RWPE1 (cell line): Measurements from ENCODE around the gene NKTR.
"Not testable (repeated sequence)": the region's sequence is repeated elsewhere in the genome, so short reads cannot be mapped to it uniquely, and the experiment has no call there.

ENCODE experiments used
- CTCF ChIA-PET: fragments of 350-600 bp; sonication (Branson Sonifier 250); formaldehyde crosslinking; extraction: SDS; loops from one replicate; lab custom pipeline; 2021; lab: Yijun Ruan, JAX
- POLR2A ChIA-PET: fragments of 400-600 bp; formaldehyde crosslinking; extraction: SDS; loops from one replicate; lab custom pipeline; 2020; ENCODE audit warnings: antibody characterized with exemption; ENCODE audit not compliant: low non-redundant PET; lab: Yijun Ruan, JAX
- DNase-seq: peaks from one replicate; pipeline ENCODE4 v3.0.0; 2012; ENCODE audit warnings: low spot score
- H3K27ac ChIP-seq: fragments of 450-650 bp; 2 replicates; pipeline ENCODE4 v1.5.1; 2017
- TF ChIP-seq, protein P1 (sequence below): fragments of 450-650 bp; conservative IDR thresholded peaks from 2 replicates; pipeline ENCODE4 v1.5.1; 2017; ENCODE audit warnings: low read depth, mild to moderate bottlenecking

Gene NKTR

DNA sequence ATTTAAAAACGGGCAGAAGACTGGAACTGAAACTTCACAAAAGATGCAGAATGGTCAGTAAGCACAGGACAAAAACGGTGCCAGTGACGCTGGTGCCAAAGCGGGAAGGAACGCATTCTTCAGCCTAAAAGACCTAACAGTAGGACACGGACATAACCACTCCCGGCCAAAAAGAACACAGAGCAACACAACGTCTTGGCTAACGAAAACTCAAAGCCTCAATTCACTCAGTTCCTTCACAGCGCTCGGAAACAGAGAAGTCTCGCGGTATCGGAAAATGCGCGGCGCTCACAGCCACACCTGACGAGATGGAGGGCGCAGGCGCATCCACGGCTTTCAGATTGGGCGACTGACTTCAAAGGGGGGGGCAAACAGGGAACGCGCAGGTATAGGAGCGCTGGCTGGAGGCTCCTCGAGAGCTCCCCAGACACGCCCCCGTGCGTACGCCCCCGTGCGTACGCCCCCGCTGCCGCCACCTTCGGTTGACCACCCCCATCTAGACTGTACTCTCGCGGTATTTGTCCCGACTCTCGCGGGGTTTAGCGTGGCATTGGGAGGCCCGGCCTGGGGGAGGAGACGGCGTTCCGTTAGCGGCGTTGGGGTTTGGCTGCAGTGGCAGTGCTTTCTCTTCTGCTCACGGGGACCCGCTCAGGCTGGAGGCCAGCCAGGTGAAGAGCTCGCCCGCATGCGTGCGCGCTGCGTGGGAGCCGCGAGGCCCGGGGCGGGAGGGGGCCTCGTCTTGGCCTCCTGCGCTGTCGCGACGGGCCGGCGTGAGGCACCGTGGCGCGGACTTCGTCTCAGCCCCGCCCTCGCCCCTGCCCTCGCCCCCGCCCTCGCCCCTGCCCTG lies at the start of gene NKTR:
Gene NKTR (plus strand): TSS at position 576 of the 847 bp plus-strand sequence. CDS start 321 bp downstream, outside the sequence.
- peak within 1 kb of the TSS; percentile 98 for H3K27ac ChIP-seq
- ChIA-PET CTCF (interaction anchor here (0.6 kb wide), 1 partner anchor 188 kb away, joined by 5 read pairs; no protein-coding TSS in a partner anchor), POLR2A (interaction anchor here (0.7 to 1.5 kb wide), 3 partner anchors 9 to 52 kb away, joined by 3 to 6 read pairs (median 5); partner anchors contain the start of gene SS18L2)
- DNase-seq: peak; percentile 94
- TF ChIP-seq, protein P1, sequence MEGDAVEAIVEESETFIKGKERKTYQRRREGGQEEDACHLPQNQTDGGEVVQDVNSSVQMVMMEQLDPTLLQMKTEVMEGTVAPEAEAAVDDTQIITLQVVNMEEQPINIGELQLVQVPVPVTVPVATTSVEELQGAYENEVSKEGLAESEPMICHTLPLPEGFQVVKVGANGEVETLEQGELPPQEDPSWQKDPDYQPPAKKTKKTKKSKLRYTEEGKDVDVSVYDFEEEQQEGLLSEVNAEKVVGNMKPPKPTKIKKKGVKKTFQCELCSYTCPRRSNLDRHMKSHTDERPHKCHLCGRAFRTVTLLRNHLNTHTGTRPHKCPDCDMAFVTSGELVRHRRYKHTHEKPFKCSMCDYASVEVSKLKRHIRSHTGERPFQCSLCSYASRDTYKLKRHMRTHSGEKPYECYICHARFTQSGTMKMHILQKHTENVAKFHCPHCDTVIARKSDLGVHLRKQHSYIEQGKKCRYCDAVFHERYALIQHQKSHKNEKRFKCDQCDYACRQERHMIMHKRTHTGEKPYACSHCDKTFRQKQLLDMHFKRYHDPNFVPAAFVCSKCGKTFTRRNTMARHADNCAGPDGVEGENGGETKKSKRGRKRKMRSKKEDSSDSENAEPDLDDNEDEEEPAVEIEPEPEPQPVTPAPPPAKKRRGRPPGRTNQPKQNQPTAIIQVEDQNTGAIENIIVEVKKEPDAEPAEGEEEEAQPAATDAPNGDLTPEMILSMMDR: no peak

DNA sequence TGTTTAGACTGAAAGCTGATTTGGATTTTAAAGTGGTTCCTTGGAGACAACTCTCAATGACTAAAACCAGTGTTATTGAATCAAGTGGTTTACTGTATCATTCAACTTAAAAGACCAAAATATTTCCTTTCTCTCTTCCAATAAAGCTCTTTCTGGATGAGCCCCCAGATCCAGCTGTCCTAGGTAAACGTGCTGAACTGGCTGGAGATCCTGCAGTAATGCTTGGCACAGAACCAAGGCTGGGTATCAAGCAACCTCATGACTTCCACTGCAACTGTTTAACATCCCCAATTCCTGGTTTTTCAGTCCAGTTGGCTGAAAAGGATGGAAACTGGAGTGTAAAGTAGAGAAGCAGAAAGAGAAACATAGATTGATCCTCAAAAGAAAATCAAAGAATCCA lies 47.7 kb upstream of the NKTR start:
- POLR2A ChIA-PET: no interaction called here
- CTCF ChIA-PET: interaction anchor here (0.6 kb wide), 2 partner anchors 18 to 52 kb away, joined by 3 to 10 read pairs; no protein-coding TSS in a partner anchor
- no peak overlapping the region for H3K27ac ChIP-seq
- TF ChIP-seq, protein P1: no peak
- DNase-seq: no peak

DNA sequence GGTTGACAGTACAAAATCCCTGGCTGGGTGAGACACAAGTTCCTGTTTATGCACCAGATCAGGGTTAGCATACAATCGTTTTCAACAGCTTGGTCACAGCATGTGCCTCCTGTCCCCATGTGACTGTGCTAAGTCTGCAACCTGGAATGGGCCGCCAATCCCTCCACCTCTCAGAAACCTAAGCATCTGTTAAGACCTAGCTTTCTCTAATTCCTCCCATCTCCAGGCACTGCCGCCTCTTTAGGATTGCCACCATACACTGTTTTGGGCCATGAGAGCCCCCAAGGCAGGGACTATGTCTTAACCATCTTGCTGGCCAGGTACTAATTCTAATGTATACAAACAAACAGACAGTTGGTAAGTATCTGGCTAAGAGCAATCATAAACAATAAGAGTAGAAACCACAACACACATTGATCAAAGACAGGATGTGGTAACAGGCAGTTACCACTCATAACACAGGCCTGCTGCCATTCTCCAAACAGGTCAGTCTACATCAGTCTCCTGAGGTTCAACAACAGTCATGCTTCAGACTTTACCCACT lies 44.3 kb upstream of the NKTR start:
- TF ChIP-seq, protein P1: no peak
- H3K27ac ChIP-seq: no peak overlapping the region
- CTCF ChIA-PET: no interaction called here
- POLR2A ChIA-PET: no interaction called here
- DNase-seq: no peak

DNA sequence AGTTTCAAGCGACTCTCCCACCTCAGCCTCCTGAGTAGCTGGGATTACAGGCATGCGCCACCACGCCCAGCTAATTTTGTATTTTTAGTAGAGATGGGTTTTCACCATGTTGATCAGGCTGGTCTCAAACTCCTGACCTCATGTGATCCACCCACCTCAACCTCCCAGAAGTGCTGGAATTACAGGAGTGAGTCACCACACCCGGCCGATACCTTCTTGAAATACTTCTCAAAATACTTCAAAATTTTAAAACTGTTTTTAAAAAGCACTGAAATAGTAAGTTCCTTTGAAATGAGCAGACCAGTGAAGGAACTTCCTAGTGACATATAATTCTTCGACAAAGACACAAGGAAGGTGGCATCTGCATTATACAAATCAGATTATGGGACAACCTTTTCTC lies 43.7 kb upstream of the NKTR start:
- DNase-seq, CTCF ChIA-PET, H3K27ac ChIP-seq, POLR2A ChIA-PET: not testable (repeated sequence)

DNA sequence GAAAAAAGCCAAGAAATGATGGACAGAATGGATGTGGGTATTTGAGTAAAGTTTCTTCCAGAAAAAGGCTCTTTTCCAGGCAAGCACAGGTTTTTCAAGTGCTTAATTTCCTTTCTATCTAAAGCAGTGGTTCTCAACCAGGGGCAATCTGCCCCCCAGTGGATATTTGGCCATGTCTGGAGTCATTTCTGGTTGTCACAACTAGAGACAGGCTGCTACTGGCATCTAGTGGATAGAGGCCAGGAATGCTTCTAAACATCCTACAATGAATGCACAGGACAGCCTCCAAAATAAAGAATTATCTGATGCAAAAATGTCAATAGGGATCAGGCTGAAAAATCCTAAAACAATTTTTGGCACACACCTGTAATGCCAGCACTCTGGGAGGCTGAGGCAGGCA lies 42.6 kb upstream of the NKTR start:
- DNase-seq: no peak
- no peak overlapping the region for H3K27ac ChIP-seq
- POLR2A ChIA-PET: no interaction called here
- CTCF ChIA-PET: interaction anchor here (0.7 kb wide), 1 partner anchor 289 kb away, joined by 4 read pairs; no protein-coding TSS in a partner anchor
- TF ChIP-seq, protein P1: peak; percentile 25

DNA sequence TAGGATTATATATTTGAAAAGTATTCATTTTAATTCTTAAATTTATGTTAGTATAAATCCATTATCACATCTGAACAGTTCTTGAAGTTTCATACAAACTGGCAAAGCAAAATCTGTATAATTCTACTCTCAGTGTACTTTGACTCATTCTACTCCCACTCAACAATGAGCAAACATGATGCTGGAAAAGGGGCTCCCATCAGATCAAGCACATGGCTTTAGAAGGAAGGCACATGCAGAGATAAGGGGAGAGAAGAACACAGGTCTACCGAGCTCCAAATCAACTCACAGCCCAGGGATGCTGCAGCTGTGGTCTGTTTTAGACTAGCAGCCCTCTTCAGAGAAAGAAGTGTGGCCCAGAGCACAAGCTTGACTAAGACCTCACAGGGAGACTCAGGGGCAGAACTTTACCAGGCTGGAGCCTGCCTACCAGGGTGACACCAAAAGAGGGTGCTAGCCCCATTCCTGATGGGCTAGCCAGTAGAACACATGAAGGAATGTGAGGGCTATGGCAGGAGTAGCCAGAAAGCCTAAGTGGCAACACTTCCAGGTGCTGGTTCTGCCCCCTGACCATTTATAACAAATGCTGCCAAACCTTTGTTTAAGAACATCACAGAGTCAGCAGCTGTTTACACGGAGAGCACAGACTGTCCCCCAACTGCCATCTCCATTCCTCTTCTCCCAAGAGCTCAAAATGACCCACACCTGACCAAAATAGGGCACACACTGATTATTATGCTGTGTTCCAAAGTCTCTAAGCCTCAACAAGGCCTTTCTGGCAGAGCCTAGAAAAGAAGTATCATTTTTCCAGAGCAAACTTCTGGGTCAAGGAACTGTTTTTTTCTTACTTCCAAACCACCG lies 38.2 kb upstream of the NKTR start:
- TF ChIP-seq, protein P1: no peak
- CTCF ChIA-PET: no interaction called here
- no peak overlapping the region for H3K27ac ChIP-seq
- DNase-seq: no peak
- POLR2A ChIA-PET: no interaction called here
